HG02610 (cell line): Measurements from ENCODE around the gene TOB1.
A peak's percentile ranks its signal among the peaks of the same experiment; 100 is the strongest.

Experiments
- ATAC-seq: cut with Tn5 transposase; IDR thresholded peaks from one replicate; pipeline ENCODE4 v1.9.1; 2021; ENCODE audit warnings: mild to moderate bottlenecking, moderate library complexity; ENCODE audit not compliant: unreplicated experiment

The TOB1 gene

GRCh38 chr17:50866261-50866949 lies at the start of gene TOB1:
Gene TOB1, minus strand, starts transcription at chr17:50866354. Its CDS starts 2,337 bp downstream, at chr17:50864017.
- ATAC-seq: peak; percentile 75

- no peak for ATAC-seq
These were observed 48.4 kb upstream of the TOB1 start for GRCh38 chr17:50914505-50915063.

- ATAC-seq: no peak
These were observed 47.0 kb upstream of the TOB1 start for GRCh38 chr17:50913120-50913519.

GRCh38 chr17:50911890-50912289 lies 45.7 kb upstream of the TOB1 start:
- no peak for ATAC-seq

- ATAC-seq: no peak
These were observed 45.3 kb upstream of the TOB1 start for GRCh38 chr17:50911450-50911849.

GRCh38 chr17:50909765-50910605 lies 43.8 kb upstream of the TOB1 start:
- no peak for ATAC-seq

GRCh38 chr17:50908860-50909764 lies 43.0 kb upstream of the TOB1 start:
- no peak for ATAC-seq

GRCh38 chr17:50908140-50908859 lies 42.1 kb upstream of the TOB1 start:
- no peak for ATAC-seq

GRCh38 chr17:50906443-50906842 lies 40.3 kb upstream of the TOB1 start:
- no peak for ATAC-seq

- ATAC-seq: no peak
These were observed 39.3 kb upstream of the TOB1 start for GRCh38 chr17:50905460-50905803.

GRCh38 chr17:50904518-50905459 lies 38.6 kb upstream of the TOB1 start:
- ATAC-seq: no peak

- no peak for ATAC-seq
These were observed 37.7 kb upstream of the TOB1 start for GRCh38 chr17:50903604-50904517.

GRCh38 chr17:50902372-50903353 lies 36.5 kb upstream of the TOB1 start:
- no peak for ATAC-seq

- no peak for ATAC-seq
These were observed 34.3 kb upstream of the TOB1 start for GRCh38 chr17:50900383-50900892.

- ATAC-seq: no peak
These were observed 33.6 kb upstream of the TOB1 start for GRCh38 chr17:50899559-50900319.

- ATAC-seq: no peak
These were observed 32.9 kb upstream of the TOB1 start for GRCh38 chr17:50899005-50899460.
